ENCODE results near the gene KCNH3.

KCNH3 gene

GRCh38 chr12:49541140-49541861, 2.5 kb downstream of the KCNH3 start:
- no peak for DNase-seq (ENCODE audit: low read depth)
- H3K4me3 ChIP-seq (ENCODE audit: low read depth, low read length) = no peak overlapping the region
- no peak for TF ChIP-seq CTCF (IDR thresholded peaks at IDR 0.05; ENCODE audit: low read depth, low read length, missing control alignments)

GRCh38 chr12:49541911-49542505, 3.2 kb downstream of the KCNH3 start:
- H3K4me3 ChIP-seq (ENCODE audit: low read depth, low read length) = no peak overlapping the region
- TF ChIP-seq CTCF (IDR thresholded peaks at IDR 0.05; ENCODE audit: low read depth, low read length, missing control alignments) = no peak
- no peak for DNase-seq (ENCODE audit: low read depth)

GRCh38 chr12:49542592-49543160, 3.8 kb downstream of the KCNH3 start:
- TF ChIP-seq CTCF (IDR thresholded peaks at IDR 0.05; ENCODE audit: low read depth, low read length, missing control alignments) = no peak
- H3K4me3 ChIP-seq (ENCODE audit: low read depth, low read length) = no peak overlapping the region
- no peak for DNase-seq (ENCODE audit: low read depth)

- DNase-seq (ENCODE audit: low read depth) = no peak
- TF ChIP-seq CTCF (IDR thresholded peaks at IDR 0.05; ENCODE audit: low read depth, low read length, missing control alignments) = no peak
- no peak overlapping the region for H3K4me3 ChIP-seq (ENCODE audit: low read depth, low read length)
Observed at GRCh38 chr12:49543221-49543913, 4.5 kb downstream of the KCNH3 start.

- no peak overlapping the region for H3K4me3 ChIP-seq (ENCODE audit: low read depth, low read length)
- TF ChIP-seq CTCF (IDR thresholded peaks at IDR 0.05; ENCODE audit: low read depth, low read length, missing control alignments) = no peak
- no peak for DNase-seq (ENCODE audit: low read depth)
Observed at GRCh38 chr12:49543914-49544815, 5.3 kb downstream of the KCNH3 start.

GRCh38 chr12:49545815-49546214, 7.0 kb downstream of the KCNH3 start:
- DNase-seq (ENCODE audit: low read depth) = no peak
- no peak overlapping the region for H3K4me3 ChIP-seq (ENCODE audit: low read depth, low read length)
- TF ChIP-seq CTCF (IDR thresholded peaks at IDR 0.05; ENCODE audit: low read depth, low read length, missing control alignments) = no peak

Measured in GM12864 (cell line).